Tibial nerve (tissue), 4 donors: Measurements from ENCODE around the gene CKAP5.

Experiments used
- CTCF ChIP-seq, 5 experiments: fragments of 200-600 bp in 3 of 5; fragments of 450-650 bp in 2 of 5; sonication (generic) in 3 of 5; IDR thresholded peaks; one replicate each; pipeline ENCODE4 v1.5.1; 2016 to 2019; ENCODE audit warnings: antibody characterized with exemption in 5 of 5, mild to moderate bottlenecking in 3 of 5, moderate library complexity in 2 of 5
- EP300 ChIP-seq, 2 donors: sonication (generic); formaldehyde crosslinking; IDR thresholded peaks; one replicate each; pipeline ENCODE4 v1.6.1; 2017; ENCODE audit warnings: antibody characterized with exemption in 2 of 2, mild to moderate bottlenecking in 1 of 2
- POLR2A ChIP-seq, 2 donors: fragments of 450-650 bp; IDR thresholded peaks; one replicate each; pipeline ENCODE4 v1.6.1; 2017; ENCODE audit warnings: antibody characterized with exemption in 2 of 2, mild to moderate bottlenecking in 2 of 2, moderate library complexity in 2 of 2

- TF ChIP-seq CTCF (IDR thresholded peaks at IDR 0.05) (no peak), POLR2A (IDR thresholded peaks at IDR 0.05) (no peak), EP300 (IDR thresholded peaks at IDR 0.05) (no peak)
These were observed 9.6 kb downstream of the CKAP5 start for GRCh38 chr11:46836431-46836830.
